Neuronal stem cell (in vitro differentiated cells): ENCODE data around the gene DUSP22.

Source experiments
- DNase-seq: peaks from one replicate; pipeline ENCODE4 v3.0.0-alpha.2; 2013; ENCODE audit warnings: low spot score
- H2AFZ ChIP-seq: one replicate; pipeline ENCODE4 v1.6.1; 2013; ENCODE audit warnings: mild to moderate bottlenecking, low read length, inconsistent platforms
- H2AK5ac ChIP-seq: 2 replicates; pipeline ENCODE4 v1.6.1; 2013; ENCODE audit warnings: low read depth, mild to moderate bottlenecking, inconsistent platforms, low read length, moderate library complexity, mixed read lengths
- H2BK120ac ChIP-seq: 2 replicates; pipeline ENCODE4 v1.6.1; 2013; ENCODE audit warnings: low read depth, mild to moderate bottlenecking, inconsistent platforms, low read length, moderate library complexity, mixed read lengths
- H2BK12ac ChIP-seq: one replicate; pipeline ENCODE4 v1.6.1; 2013; ENCODE audit warnings: low read length, inconsistent platforms
- H2BK15ac ChIP-seq: 2 replicates; pipeline ENCODE4 v1.6.1; 2013; ENCODE audit warnings: mild to moderate bottlenecking, low read length, inconsistent platforms, mixed read lengths
- H2BK5ac ChIP-seq: one replicate; pipeline ENCODE4 v1.6.1; 2013; ENCODE audit warnings: inconsistent platforms, mild to moderate bottlenecking, low read length, moderate library complexity
- H3K14ac ChIP-seq: one replicate; pipeline ENCODE4 v1.6.1; 2013; ENCODE audit warnings: low read length, inconsistent platforms
- H3K18ac ChIP-seq: 2 replicates; pipeline ENCODE4 v1.6.1; 2013; ENCODE audit warnings: low read length, inconsistent platforms
- H3K23ac ChIP-seq: 2 replicates; pipeline ENCODE4 v1.6.1; 2013; ENCODE audit warnings: low read depth, mild to moderate bottlenecking, mixed read lengths, low read length, inconsistent platforms; ENCODE audit not compliant: poor library complexity
- H3K27ac ChIP-seq: replicated peaks from 3 replicates; pipeline ENCODE4 v1.5.1; 2013; ENCODE audit warnings: low read length, inconsistent platforms
- H3K27me3 ChIP-seq, 3 experiments: 2 replicates each; pipeline ENCODE4 v1.6.1; 2013; ENCODE audit warnings: low read length in 3 of 3, mild to moderate bottlenecking in 2 of 3, inconsistent platforms in 1 of 3, low read depth in 1 of 3, mixed read lengths in 1 of 3, moderate library complexity in 1 of 3; ENCODE audit not compliant: control insufficient read depth in 3 of 3, insufficient read depth in 3 of 3
- H3K36me3 ChIP-seq, 2 donors: replicated peaks in 1 of 2; 2 replicates each; pipeline ENCODE4 v1.6.1; 2013; ENCODE audit warnings: low read length in 2 of 2; ENCODE audit not compliant: control insufficient read depth in 2 of 2, insufficient read depth in 2 of 2
- H3K4ac ChIP-seq: 2 replicates; pipeline ENCODE4 v1.6.1; 2013; ENCODE audit warnings: inconsistent platforms, mild to moderate bottlenecking, low read length, moderate library complexity
- H3K4me1 ChIP-seq, 2 donors: 1 replicate in 1 of 2; 2 replicates in 1 of 2; pipeline ENCODE4 v1.6.1; 2013; ENCODE audit warnings: low read length in 2 of 2, low read depth in 1 of 2; ENCODE audit not compliant: control insufficient read depth in 2 of 2, insufficient read depth in 1 of 2
- H3K4me2 ChIP-seq: one replicate; pipeline ENCODE4 v1.6.1; 2013; ENCODE audit warnings: mild to moderate bottlenecking, low read length, inconsistent platforms; ENCODE audit not compliant: insufficient read depth, poor library complexity, severe bottlenecking
- H3K4me3 ChIP-seq, 2 donors: 2 replicates each; pipeline ENCODE4 v1.5.1; 2013; ENCODE audit warnings: low read length in 2 of 2, mild to moderate bottlenecking in 2 of 2, inconsistent platforms in 1 of 2, moderate library complexity in 1 of 2
- H3K79me1 ChIP-seq: one replicate; pipeline ENCODE4 v1.6.1; 2013; ENCODE audit warnings: low read depth, mild to moderate bottlenecking, inconsistent platforms, low read length, moderate library complexity
- H3K9ac ChIP-seq: one replicate; pipeline ENCODE4 v1.6.1; 2013; ENCODE audit warnings: mild to moderate bottlenecking, low read depth, low read length, inconsistent platforms; ENCODE audit not compliant: poor library complexity
- H3K9me3 ChIP-seq, 2 donors: replicated peaks in 1 of 2; 2 replicates each; pipeline versions ENCODE3 to v1.6.1; 2013; ENCODE audit warnings: low read length in 2 of 2, mild to moderate bottlenecking in 2 of 2, inconsistent platforms in 1 of 2, low read depth in 1 of 2, mixed read lengths in 1 of 2, moderate library complexity in 1 of 2; ENCODE audit not compliant: control insufficient read depth in 2 of 2, insufficient read depth in 1 of 2
- H4K8ac ChIP-seq: one replicate; pipeline ENCODE4 v1.6.1; 2013; ENCODE audit warnings: low read depth, mild to moderate bottlenecking, inconsistent platforms, low read length, moderate library complexity
- H4K91ac ChIP-seq: one replicate; pipeline ENCODE4 v1.6.1; 2013; ENCODE audit warnings: low read length, low read depth, mild to moderate bottlenecking, inconsistent platforms; ENCODE audit not compliant: poor library complexity
- WGBS, 2 donors: extraction: QIAGEN DNeasy Blood & Tissue Kit; methylation state at CpG; one replicate each; pipeline ENCODE4 v1.1.7; 2013; ENCODE audit warnings: missing lambda C conversion rate in 2 of 2, mixed read lengths in 1 of 2; ENCODE audit not compliant: insufficient read length in 2 of 2, insufficient replicate concordance in 1 of 2; ENCODE audit errors: extremely low coverage in 2 of 2; 5-methylcytosine and 5-hydroxymethylcytosine counted together

Gene DUSP22

GRCh38 chr6:351867-352289 is 59.6 kb downstream of the DUSP22 start:
- H3K4me2 ChIP-seq, result no peak overlapping the region
- no peak overlapping the region for H4K8ac ChIP-seq
- H3K9ac ChIP-seq, result no peak overlapping the region
- no peak overlapping the region for H3K14ac ChIP-seq
- no peak overlapping the region for H2AK5ac ChIP-seq
- no peak overlapping the region for H2AFZ ChIP-seq
- H3K27me3 ChIP-seq, result no peaks in the 10 kb centered on the region
- no peak overlapping the region for H2BK15ac ChIP-seq
- DNase-seq, result no peak
- H3K27ac ChIP-seq, result no peak overlapping the region
- no peak overlapping the region for H3K4me3 ChIP-seq
- H3K4ac ChIP-seq, result no peak overlapping the region
- WGBS, 2 donors, result no CpG with 5 or more reads among the region's 4 CpGs
- H4K91ac ChIP-seq, result no peak overlapping the region
- peaks cover 2% of the 10 kb centered on the region for H3K79me1 ChIP-seq
- no peaks in the 10 kb centered on the region for H3K4me1 ChIP-seq
- no peak overlapping the region for H2BK12ac ChIP-seq
- H3K23ac ChIP-seq, result peak overlapping the region; percentile 5
- peaks cover 0 to 43% of the 10 kb centered on the region in 2 donors for H3K9me3 ChIP-seq
- H3K36me3 ChIP-seq, result peaks cover 7 to 8% of the 10 kb centered on the region in 2 donors
- H3K18ac ChIP-seq, result no peak overlapping the region
- H2BK120ac ChIP-seq, result no peak overlapping the region
- H2BK5ac ChIP-seq, result no peak overlapping the region

DNA sequence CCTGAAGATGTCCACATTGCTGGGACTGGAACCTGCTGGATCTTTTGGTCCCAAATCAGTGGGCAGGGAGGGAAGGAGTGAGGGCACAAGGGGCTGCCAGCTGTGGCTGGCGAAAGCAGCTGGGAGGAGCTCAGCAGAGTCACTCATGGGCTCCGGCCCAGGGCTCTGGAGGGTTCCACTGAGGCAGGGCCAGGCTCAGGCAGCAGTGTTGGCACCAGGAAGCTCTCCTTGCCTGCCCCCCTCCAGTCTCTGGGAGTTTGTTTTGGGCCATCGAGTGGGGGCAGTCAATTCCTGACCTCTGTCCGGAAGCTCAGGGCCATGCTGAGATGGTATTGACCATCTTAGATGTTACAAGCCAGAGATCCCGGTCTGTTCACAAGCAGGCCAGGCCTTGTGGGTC is 60.2 kb downstream of the DUSP22 start:
- WGBS, 2 donors, result no CpG with 5 or more reads among the region's 5 CpGs
- no peak overlapping the region for H2AK5ac ChIP-seq

DNA sequence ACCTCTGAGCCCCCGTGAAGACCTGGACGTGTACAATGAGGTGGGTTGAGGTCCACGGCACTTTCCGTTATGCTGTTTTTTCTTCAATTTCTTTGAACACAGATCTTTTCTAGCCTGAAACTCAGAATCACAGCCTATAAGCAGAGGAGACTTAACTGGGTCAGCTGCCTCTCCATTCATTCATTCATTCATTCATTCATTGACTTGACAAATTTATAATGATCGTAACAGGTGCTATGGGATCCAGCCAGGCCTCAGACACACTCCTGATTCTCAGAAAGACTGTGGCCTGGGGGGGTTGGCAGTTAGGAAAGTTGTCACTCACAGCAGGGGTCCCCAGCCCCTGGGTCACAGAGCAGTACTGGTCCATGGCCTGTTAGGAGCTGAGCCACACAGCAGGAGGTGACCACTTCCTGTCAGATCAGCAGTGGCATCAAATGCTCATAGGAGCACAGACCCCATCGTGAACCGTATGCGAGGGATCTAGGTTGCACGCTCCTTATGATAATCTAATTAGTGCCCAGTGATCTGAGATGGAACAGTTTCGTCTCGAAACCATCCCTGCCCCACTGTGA is 60.7 kb downstream of the DUSP22 start:
- Histone ChIP-seq H3K4ac (no peak overlapping the region), H3K4me2 (no peak overlapping the region), H4K91ac (no peak overlapping the region), H2AFZ (no peak overlapping the region), H2AK5ac (no peak overlapping the region), H3K27ac (no peak overlapping the region), H3K23ac (no peak overlapping the region), H2BK12ac (no peak overlapping the region), H3K36me3 (peaks cover 7 to 8% of the 10 kb centered on the region in 2 donors), H3K4me1 (no peaks in the 10 kb centered on the region), H3K79me1 (peaks cover 2% of the 10 kb centered on the region), H3K9me3 (peaks cover 0 to 47% of the 10 kb centered on the region in 2 donors), H4K8ac (no peak overlapping the region), H2BK15ac (no peak overlapping the region), H3K9ac (no peak overlapping the region), H3K27me3 (no peaks in the 10 kb centered on the region), H3K4me3 (no peak overlapping the region), H2BK5ac (no peak overlapping the region), H3K18ac (no peak overlapping the region), H2BK120ac (no peak overlapping the region), H3K14ac (no peak overlapping the region)
- DNase-seq, result no peak
- no CpG with 5 or more reads among the region's 11 CpGs for WGBS, 2 donors

More for the DNA sequence above, 60.2 kb downstream of the DUSP22 start:
- H2AFZ ChIP-seq, result no peak overlapping the region
- H3K9me3 ChIP-seq, result peaks cover 0 to 47% of the 10 kb centered on the region in 2 donors
- H3K23ac ChIP-seq, result no peak overlapping the region
- H3K4me2 ChIP-seq, result no peak overlapping the region
- no peak for DNase-seq
- H3K36me3 ChIP-seq, result peaks cover 7 to 8% of the 10 kb centered on the region in 2 donors
- H3K27me3 ChIP-seq, result no peaks in the 10 kb centered on the region
- no peak overlapping the region for H3K9ac ChIP-seq
- H3K4me1 ChIP-seq, result no peaks in the 10 kb centered on the region
- H4K8ac ChIP-seq, result no peak overlapping the region
- no peak overlapping the region for H3K4ac ChIP-seq
- H3K18ac ChIP-seq, result no peak overlapping the region
- H2BK12ac ChIP-seq, result no peak overlapping the region
- no peak overlapping the region for H3K14ac ChIP-seq
- H2BK15ac ChIP-seq, result no peak overlapping the region
- H2BK5ac ChIP-seq, result no peak overlapping the region
- H3K27ac ChIP-seq, result no peak overlapping the region
- H2BK120ac ChIP-seq, result no peak overlapping the region
- H4K91ac ChIP-seq, result no peak overlapping the region
- H3K79me1 ChIP-seq, result peaks cover 2% of the 10 kb centered on the region
- H3K4me3 ChIP-seq, result no peak overlapping the region

DNA sequence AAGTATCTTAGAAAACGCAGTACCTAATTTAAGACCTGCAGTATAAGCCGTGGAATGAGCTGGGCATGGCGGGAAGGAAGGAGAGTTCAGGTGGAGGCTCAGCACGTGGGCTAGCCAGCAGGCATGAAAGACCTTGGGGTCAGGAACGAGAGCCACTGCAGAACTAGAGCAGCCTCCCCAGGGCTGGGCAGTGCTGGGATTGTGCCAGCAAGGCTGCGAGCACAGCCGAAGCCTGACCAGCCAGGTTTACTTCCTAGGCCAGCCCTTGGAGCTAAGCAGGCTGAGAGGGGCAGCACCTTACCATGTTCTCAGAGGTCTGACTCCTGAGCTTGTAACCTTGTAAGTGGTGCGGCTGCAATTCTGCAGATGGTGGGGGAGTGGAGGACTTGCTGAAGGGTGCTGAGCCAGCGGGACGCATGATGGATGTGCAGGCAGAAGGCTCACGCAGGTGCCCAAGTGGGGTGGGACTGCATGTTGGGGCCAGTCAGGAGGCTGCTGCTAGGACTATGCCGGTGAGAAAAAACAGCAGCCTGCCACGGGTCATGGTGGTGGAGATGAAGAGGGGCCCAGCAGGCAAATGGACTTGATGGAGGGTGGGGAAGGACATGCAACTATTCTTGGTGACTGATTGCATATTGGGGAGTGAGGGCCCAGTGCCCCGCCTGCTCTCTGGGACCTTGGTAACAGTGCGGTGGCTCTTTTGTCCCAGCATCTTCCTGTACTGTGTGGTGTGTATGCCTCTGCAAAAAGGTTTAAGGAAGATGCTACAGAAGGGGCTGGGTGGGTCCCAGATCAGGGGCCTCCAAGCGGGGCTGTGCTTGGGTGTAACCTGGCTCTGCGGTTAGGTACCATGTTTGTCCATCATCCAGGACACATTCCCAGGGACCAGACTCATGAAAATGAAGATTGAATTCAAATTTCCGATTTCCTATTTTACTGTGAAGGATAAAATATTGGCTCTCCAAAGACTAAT is 61.6 kb downstream of the DUSP22 start:
- Histone ChIP-seq H3K4me3 (no peak overlapping the region), H3K9ac (peak overlapping the region; percentile 14), H2BK12ac (no peak overlapping the region), H3K79me1 (peaks cover 6% of the 10 kb centered on the region), H3K18ac (peak overlapping the region; percentile 32), H3K4me2 (no peak overlapping the region), H4K91ac (no peak overlapping the region), H3K9me3 (peaks cover 0 to 47% of the 10 kb centered on the region in 2 donors), H3K23ac (no peak overlapping the region), H3K27me3 (no peaks in the 10 kb centered on the region), H3K27ac (no peak overlapping the region), H3K4ac (no peak overlapping the region), H3K36me3 (peaks cover 4% of the 10 kb centered on the region in 2 donors), H3K14ac (no peak overlapping the region), H2BK120ac (no peak overlapping the region), H4K8ac (peak overlapping the region; percentile 48), H2BK5ac (no peak overlapping the region), H2AFZ (no peak overlapping the region), H2BK15ac (no peak overlapping the region), H2AK5ac (no peak overlapping the region), H3K4me1 (no peaks in the 10 kb centered on the region)
- no peak for DNase-seq
- WGBS, 2 donors, result no CpG with 5 or more reads among the region's 18 CpGs
